Activated CD4-positive, CD25-positive, alpha-beta regulatory T cell treated with anti-CD3 and anti-CD28 coated beads, Interleukin-2, amount 50 U/mL, for 24 hours (primary cell): Measurements from ENCODE around the gene CPNE6.

Experiments used
- ATAC-seq, 2 donors: fragments of 150-1000 bp; cut with Tn5 transposase; one replicate each; pipeline ENCODE4 v1.10.0; 2021; ENCODE audit warnings: mild to moderate bottlenecking in 1 of 2, moderate library complexity in 1 of 2

CPNE6 gene

DNA sequence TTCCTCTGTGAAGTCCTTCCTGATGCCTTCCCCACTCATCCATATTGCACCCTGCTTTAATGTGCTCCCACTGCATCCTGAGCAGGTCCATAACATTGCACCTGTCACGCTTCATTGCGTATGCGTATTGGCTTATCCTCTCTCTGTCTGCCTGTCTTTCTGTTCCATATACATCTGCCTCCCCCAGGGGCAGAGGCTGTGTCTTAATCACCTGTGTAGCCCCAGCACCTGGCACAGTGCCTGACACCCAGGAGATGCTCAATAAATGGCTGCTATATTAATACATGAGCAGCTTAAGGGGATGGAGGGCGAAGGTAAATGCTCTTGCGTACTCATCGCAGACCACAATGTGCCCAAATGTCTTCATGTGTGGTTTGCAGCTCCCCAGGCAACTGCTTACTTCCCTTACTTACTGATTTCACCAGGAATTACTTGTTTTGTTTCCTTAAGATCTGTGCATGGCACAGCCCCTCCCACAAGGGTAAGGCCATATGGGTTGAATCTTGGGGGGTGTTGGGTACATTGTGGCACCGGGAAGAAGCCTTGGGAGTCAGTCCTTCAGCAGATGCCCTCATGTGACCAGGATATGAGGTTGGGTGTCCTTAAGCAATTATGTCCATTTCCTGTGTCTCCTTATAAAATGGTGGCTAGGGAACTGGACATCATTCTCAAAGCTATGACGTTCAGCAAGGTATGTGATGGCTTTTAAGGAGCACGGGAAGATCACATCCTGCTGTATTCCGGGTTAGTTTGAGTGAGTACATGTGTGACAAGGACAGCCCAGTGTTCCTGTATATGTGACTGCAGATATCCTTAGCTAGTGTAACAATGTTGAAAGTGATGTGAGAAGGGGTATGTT is 848 bp upstream of the CPNE6 start:
- ATAC-seq, result no peak

GRCh38 chr14:24071836-24072430 is 571 bp downstream of the CPNE6 start:
- no peak for ATAC-seq

GRCh38 chr14:24072436-24072835 is 1.1 kb downstream of the CPNE6 start:
- ATAC-seq, result no peak

GRCh38 chr14:24072881-24073877 is 1.8 kb downstream of the CPNE6 start:
- ATAC-seq, result no peak

GRCh38 chr14:24074625-24075484 is 3.5 kb downstream of the CPNE6 start:
- ATAC-seq, result no peak

DNA sequence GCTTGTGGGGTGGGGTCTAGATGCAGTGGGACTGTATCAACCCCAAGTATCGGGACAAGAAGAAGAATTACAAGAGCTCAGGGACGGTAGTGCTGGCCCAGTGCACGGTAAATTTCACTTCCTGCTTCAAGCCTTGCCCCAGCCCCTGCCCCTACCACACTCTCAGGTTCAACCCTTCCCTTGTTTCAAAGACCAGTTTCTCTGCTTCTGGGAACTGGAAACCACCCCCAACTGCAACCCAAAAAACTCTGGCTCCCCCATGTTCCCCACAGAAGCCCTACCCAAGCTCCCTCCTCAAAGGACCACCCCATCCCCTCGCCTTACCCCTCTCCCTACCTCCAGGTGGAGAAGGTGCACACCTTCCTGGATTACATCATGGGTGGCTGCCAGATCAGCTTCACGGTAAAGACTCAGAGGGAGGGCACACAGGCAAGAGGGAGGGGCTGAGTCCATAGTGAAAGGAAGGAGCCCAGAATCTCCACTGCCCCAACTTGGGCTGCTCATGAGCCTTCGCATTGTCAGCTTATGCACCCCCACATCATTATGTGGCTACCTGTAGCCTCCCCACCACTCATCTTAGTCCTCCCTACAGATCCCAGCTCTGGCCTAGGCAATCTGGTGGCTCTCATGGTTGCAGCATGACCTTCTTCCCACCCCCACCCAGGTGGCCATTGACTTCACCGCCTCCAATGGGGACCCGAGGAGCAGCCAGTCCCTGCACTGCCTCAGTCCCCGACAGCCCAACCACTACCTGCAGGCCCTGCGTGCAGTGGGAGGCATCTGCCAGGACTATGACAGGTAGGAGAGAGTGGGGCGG is 4.3 kb downstream of the CPNE6 start:
- no peak for ATAC-seq

GRCh38 chr14:24076302-24076601 is 4.9 kb downstream of the CPNE6 start:
- no peak for ATAC-seq

GRCh38 chr14:24077086-24077485 is 5.7 kb downstream of the CPNE6 start:
- no peak for ATAC-seq

- no peak for ATAC-seq
These were observed 6.8 kb downstream of the CPNE6 start for GRCh38 chr14:24078146-24078545.

DNA sequence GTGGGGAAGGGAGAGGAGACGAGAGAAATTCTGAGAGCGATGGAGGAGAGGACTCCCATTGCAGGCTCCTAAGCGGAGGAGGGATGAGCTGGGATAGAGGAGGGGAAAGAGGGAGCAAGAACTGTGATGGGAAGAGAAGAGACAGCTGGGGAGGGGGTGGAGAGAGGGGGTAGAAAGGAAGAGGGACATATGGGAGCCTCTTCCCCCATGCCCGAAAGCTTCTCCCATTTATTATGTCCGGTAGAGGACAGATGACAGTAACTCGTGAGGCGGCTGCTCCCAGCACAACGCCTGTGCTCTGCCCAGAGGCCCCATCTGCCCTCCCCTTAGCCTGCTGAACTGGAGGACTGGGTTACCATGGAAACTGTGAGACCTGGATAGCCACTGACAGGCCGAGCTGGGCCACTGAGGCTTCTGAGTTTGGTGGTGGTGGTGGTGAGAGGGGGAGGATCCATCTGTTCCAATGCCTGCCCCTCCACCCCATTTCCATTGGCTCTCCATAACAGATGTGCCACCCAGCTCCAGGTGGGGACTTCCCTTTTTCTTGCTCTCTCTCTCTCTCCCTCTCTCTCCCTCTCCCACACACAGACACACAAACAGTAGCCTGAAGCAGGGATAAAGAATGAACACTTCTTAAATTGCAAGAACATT is 8.3 kb downstream of the CPNE6 start:
- no peak for ATAC-seq

DNA sequence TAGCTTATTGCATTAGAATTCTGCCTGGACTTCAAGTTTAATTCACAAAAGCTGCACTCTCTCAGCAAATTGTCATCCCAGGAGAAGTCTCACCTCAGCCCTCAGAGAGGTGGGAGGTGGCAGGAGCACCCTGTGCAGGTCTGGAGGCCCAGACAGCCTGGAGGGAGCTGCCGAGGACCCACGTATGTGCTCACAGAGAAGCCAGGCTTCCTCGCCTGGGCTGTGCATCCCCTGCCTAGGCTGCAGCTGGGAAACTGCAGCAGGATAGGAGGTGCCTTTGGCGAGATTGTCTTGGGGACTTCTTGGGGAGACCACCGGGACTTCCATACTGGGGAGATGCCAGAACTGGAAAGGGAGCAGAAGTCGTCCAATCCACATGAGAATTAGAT is 8.8 kb downstream of the CPNE6 start:
- no peak for ATAC-seq

DNA sequence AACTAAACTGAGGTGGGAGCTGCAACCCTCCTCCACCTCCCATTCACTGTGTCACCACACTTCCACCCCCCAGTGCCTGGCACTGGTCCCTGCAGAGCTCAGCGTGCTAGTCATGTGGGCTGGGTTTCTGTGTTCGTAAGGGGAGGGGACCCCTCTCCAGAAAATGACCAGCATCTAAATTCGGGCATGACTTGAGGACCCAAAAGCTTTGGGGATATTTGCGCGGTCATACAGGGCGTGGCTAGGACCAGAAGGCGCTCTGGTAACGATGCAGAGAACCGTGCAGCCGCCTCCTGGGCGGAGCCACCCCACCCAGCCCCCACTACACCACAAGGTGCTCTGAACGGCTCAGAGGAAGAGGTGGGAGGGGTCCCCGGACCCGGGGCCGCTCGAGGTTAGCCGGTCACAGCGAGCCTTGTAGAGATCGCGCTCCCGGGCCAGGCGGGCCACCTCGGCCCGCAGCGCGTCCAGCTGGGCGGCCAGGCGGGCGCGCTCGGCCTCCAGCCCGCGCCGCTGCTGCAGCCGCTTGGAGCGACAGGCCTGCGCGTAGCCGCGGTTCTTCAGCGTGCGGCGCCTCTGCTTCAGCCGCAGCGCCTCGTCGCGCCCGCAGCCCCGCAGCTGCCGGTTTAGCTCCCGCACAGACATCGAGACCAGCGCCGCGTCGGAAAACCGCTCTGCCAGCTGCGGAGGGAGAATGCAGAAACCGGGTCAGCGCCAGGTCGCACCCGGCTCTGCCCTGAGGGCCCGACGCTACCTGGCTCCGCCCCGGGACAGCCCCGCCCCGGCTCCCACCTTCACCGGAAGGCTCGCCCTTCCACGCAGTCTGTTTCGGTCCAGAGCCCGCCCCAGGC is 9.8 kb downstream of the CPNE6 start:
- peak; percentile 93 to 95 for ATAC-seq

- no peak for ATAC-seq
These were observed 10.4 kb downstream of the CPNE6 start for GRCh38 chr14:24081739-24082211.

DNA sequence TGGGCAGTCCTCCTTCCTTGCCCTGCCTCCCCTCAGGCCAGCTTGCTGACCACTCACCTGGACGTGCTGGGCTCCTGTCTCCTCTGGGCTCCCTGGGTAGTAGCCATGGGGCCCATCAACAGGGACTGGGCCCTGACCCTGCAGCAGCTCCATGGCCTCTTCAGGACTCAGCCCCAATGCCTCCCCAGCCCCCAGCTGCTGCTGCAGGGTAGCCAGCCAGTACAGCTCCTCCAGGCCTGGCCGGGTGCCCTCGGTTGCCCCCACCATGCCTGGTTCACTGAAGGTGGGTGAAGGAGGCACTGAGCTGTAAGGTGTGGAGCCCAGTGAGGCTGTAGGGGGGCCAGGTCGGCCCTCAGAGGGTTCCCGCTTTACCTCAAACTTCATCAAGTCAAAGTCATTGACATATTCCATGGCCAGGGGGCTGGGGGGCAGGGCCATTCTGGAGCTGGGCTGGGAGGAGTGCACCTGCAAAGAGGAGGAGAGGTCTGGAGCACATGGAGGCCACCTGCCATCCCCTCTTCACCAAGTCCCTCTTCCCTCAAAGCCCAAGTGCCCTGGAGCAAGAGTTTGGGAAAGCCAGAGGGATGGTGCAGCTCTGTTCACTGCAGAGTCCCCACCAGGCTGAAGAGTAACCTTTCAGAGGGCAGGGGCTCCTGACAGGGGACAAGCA is 11.2 kb downstream of the CPNE6 start:
- no peak for ATAC-seq

DNA sequence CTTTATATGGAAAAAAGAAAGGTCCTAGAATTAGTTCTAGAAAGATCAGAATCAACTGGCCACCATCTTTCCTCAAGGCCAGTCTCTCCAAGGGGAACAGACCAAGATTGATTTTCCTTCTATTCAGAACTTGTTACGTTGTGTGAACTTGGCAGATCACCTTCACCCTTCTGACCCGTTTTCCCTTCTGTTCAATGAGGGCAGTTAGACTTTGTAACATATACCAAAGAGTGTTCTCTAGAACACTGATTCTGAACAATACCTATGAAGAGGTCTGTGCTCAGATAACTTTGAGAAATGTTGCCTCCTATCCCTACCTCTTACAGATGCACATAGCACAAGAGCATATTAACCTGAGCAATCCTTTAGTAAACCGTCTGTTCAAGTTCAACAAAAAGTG is 12.1 kb downstream of the CPNE6 start:
- no peak for ATAC-seq

- no peak for ATAC-seq
These were observed 13.1 kb downstream of the CPNE6 start for GRCh38 chr14:24084440-24084839.

- ATAC-seq, result no peak
These were observed 13.9 kb downstream of the CPNE6 start for GRCh38 chr14:24085215-24085614.

- ATAC-seq, result no peak
These were observed 15.0 kb downstream of the CPNE6 start for GRCh38 chr14:24086193-24086955.
